ENCODE data around the gene GLIPR1. TPM values are rescaled to one million over a fixed set of nuclear protein-coding genes. Genes with fewer than 3 reads are reported as not detected.
"Not testable (repeated sequence)": the region's sequence is repeated elsewhere in the genome, so short reads cannot be mapped to it uniquely, and the experiment has no call there.

GLIPR1 gene
- total RNA-seq, 1 experiment from 2014 or later, result 60.3 TPM

GRCh38 chr12:75474116-75474515 lies 6.4 kb upstream of the GLIPR1 start:
- DNase-seq (ENCODE audit: low read depth), result no peak

GRCh38 chr12:75476071-75476470 lies 4.5 kb upstream of the GLIPR1 start:
- no peak for DNase-seq (ENCODE audit: low read depth)

- DNase-seq (ENCODE audit: low read depth), result no peak
Measured at GRCh38 chr12:75477137-75477536, 3.4 kb upstream of the GLIPR1 start.

GRCh38 chr12:75478116-75478794 lies 2.3 kb upstream of the GLIPR1 start:
- DNase-seq (ENCODE audit: low read depth), result peak; percentile 53

DNA sequence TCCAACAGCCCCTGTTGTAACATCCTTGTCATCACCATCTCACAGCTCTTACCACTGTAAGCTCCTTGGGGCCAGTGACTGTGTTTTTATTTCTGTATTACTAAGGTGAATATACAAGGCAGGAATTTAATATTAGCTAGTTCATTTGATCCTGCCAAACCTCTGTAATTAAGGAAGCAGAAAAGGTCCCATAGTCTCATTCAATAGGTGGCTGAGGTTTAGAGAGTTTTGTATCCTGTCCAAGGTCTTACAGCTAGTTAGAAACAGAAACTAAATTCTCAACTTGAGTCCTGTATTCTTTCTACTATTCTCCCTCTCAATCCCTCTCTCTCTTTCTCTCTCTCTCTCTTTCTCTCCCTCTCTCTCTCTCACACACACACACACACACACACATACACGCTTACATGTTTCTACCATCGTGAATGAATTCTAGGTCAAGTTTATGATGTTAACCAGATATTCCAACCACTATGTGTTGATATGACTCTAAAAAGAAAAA lies 543 bp upstream of the GLIPR1 start:
- no peak for DNase-seq (ENCODE audit: low read depth)

DNA sequence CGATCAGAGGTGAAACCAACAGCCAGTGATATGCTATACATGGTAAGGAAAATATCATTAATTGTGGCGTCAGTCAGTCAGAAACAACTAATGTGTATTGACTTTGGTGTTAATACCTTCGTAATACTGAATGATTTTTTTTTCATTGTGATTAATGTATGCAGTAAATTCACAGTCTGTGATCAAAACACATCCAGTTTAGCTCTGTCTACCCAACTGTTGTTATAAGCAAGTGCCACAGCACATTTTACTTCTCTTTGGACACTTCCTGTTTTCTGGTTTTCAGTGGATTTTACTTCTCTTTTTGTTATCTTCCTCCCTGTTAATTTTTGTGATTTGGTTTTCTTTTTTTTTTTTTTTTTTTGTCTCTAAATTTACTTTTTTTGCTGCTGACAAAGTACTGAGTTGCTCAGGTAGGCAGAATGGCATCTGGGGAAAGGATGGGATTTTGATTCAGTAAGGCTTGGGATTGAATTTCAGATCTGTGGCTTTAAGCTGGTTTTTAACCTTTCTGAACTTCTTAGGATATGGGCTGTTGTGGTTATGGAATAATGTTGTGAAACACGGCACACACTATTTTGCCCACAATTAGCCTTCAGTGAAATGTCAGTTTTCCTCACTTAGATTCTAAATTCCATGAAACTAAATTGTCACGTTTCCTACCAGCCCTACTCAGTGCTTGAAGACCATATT lies 604 bp downstream of the GLIPR1 start:
- DNase-seq (ENCODE audit: low read depth), result peak; percentile 53

DNA sequence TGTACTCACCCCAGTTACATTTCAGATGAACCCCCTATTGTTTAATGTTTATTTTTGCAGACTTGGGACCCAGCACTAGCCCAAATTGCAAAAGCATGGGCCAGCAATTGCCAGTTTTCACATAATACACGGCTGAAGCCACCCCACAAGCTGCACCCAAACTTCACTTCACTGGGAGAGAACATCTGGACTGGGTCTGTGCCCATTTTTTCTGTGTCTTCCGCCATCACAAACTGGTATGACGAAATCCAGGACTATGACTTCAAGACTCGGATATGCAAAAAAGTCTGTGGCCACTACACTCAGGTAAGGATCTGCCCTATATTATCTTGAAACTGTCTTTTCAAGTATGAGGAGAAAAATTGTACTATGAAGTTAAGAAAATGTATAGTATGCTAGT lies 1.2 kb downstream of the GLIPR1 start:
- DNase-seq (ENCODE audit: low read depth), result peak; percentile 52

DNA sequence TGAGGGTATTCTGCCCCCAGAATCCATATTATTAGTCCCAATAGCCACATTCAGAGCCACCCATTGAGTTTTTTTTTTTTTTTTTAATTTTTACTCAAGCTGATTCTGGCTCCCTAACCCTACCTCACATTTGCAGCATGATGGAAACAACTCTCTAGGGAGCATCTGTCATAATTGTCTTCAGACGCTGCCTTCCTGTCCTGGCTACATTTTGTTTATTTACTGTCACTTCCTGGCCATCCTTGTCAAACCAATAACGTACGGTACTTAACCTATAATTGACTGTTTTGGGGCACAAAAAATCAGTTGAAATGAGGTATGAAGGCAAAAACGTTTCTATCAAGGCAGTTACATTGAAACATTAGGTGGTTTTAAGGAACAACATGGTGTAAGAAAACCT lies 2.1 kb downstream of the GLIPR1 start:
- DNase-seq (ENCODE audit: low read depth), result peak; percentile 31

- no peak for DNase-seq (ENCODE audit: low read depth)
Measured at GRCh38 chr12:75483431-75483830, 2.9 kb downstream of the GLIPR1 start.

DNA sequence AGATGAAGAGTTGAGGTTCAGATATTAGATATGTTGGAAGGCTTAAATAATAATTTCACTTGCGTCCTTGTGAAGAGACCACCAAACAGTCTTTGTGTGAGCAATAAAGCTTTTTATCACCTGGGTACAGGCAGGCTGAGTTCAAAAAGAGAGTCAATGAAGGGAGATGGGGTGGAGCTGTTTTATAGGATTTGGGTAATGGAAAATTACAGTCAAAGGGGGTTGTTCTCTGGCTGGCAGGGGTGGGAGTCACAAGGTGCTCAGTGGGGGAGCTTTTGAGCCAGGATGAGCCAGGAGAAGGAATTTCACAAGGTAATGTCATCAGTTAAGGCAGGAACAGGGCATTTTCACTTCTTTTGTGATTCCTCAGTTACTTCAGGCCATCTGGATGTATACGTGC lies 3.9 kb downstream of the GLIPR1 start:
- not testable (repeated sequence) for DNase-seq (ENCODE audit: low read depth)

DNA sequence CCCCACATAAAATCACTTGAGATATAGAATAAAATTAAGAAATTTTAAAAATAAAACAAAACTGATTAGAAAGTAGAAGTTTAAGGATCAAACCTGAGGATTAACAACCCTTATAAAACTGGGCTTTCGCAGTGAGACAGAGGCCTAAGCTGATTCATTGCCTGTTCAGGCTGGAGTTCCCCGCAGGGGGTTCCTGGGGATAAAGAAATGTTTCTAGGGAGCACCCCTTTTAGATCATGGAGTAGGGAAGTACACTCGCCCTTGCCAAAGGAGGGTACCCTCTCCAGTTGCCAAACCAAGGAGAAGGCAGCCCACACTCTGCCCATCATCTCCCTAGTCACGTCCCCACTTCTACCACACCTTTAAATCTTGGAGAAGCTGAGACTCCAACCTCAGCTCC lies 6.8 kb downstream of the GLIPR1 start:
- DNase-seq (ENCODE audit: low read depth), result no peak

GRCh38 chr12:75488553-75488952 lies 8.0 kb downstream of the GLIPR1 start:
- DNase-seq (ENCODE audit: low read depth), result peak; percentile 56

- DNase-seq (ENCODE audit: low read depth), result no peak
Measured at GRCh38 chr12:75489187-75489586, 8.6 kb downstream of the GLIPR1 start.

GRCh38 chr12:75489613-75490210 lies 9.2 kb downstream of the GLIPR1 start:
- peak; percentile 57 for DNase-seq (ENCODE audit: low read depth)

DNA sequence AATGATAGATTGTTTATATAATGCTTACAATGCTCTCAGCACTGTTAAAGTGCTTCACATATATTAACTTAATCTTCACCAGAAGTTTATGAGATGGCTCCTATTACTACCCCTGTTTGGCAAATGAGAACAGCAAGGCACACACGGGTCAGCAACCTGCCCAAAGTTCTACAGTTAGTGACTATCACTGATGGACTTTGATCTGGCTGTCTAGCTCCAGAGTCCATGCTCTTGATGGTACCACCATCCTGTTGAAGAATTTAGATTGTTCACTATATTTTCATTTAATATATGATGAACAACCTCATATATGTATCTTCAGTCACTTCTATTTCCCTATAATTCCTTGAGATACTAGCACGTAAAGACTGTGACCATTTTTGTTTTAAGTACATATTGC lies 10.6 kb downstream of the GLIPR1 start:
- DNase-seq (ENCODE audit: low read depth), result no peak

DNA sequence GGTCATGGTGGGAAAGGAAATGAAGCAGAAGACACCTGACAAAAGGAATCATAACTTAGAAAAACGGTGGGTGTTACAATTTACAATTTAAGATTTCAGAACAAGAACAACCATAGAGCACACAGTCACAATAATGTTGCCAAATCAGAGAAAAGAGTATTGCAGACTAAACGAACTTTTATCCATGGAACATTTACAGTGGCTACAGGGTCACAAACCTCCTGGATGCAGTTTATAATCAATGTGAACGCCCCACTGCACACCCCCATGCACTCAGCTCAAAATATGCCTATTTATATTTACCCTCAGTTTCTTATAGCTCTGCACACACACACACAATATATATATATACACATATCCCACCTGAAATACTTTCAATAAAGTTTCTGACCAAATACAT lies 22.9 kb downstream of the GLIPR1 start:
- no peak for DNase-seq (ENCODE audit: low read depth)

DNA sequence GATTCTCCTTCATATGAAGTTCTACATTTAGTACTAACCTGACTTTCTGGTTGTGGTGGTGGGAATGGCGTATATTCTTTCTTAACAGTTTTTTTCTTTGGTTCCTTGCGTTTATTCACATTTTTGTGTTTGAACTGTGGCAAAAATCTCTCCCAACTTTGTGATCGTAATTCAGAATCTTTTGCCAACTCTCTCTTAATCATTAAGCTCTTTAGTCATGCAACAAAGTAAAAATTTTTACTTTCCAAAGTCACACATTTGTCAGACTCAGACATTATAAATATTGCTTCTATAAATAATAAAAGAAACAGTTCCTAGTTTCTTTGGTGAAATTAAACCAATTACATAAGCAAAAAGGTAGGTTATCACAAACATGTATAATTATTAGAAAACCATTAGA lies 23.3 kb downstream of the GLIPR1 start:
- DNase-seq (ENCODE audit: low read depth), result no peak

DNA sequence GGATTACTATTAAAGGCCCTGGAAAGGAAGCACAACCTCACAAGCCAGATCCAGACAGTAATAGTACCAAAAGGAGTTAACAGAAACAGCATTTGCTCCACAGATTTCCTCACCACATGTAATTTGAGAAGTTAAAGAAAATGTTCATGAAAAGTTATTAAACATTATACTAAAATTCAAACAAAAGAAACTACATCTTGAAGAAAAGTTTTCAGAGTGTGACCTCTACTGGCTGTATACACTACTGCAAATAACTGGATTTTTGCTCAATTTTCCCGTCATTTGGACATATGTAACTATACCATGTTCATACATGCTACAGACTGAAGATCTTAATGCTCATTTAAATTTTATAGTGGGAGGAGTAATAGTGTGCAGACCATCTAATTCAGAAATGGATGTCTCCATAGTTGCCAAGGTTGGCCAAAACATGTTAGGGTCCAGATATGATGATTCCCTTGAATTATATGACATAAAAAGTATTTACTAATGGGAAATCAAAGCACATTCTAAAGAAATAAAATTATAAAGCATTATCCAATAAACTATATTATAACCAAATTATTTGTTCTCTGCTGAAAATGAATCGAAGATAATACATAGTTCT lies 25.3 kb downstream of the GLIPR1 start:
- DNase-seq (ENCODE audit: low read depth), result peak; percentile 57

DNA sequence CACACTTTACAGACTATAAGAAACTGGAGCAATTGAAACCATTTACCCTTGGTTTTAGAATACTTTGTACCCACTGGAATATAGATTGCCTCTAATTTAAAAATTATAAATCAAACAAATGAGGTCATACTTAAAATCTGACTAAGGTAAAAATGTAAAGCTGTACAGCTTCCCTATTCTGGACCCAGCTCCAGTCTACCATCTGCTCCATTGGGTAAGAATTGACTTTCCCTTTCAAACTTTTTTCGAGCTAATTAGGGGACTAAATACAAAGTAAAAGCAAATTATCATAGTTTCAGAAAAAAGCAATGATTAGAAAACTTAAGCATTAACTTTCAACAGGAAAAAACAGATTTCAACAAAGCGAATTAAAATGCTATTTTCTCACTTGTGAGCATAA lies 26.5 kb downstream of the GLIPR1 start:
- no peak for DNase-seq (ENCODE audit: low read depth)

DNA sequence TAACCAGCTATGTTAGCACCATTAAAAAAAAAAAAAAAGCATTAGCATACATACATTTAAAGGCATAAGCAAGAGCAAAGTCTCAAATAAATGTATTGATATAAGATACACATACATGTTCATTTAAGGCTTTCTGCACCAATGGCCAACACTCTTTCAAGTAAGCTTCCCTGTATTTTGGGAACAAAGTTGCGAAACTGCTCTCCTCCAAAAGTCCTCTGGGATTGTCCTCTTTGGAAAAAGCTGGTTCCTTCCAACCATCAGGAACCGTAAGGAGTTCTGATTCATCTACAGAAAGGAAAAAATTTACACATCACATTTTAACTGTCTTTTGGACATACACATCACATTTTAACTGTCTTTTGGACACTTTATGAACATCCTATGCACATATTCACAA lies 27.6 kb downstream of the GLIPR1 start:
- no peak for DNase-seq (ENCODE audit: low read depth)

DNA sequence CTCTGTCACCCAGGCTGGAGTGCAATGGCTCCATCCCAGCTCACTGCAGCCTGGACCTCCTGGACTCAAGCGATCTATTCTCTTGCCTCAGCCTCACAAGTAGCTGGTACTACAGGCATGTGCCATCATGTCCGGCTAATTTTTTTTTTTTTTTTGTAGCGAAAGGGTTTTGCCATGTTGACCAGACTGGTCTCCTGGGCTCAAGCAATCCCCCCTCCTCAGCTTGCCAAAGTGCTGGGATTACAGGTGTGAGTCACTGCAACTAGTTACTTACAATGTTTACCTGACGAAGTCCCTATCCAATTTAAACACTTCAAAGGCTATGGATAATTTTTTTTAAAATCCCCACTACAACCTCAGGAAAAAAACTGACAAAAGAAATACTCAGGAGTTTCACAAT lies 29.1 kb downstream of the GLIPR1 start:
- no peak for DNase-seq (ENCODE audit: low read depth)
